Measurements from ENCODE around the gene GLRA3. TPM values are rescaled to one million over a fixed set of nuclear protein-coding genes. Genes with fewer than 3 reads are reported as not detected.

GLRA3 gene
- polyA plus RNA-seq, 1 donor from 2014 or later: 0.76 TPM

- no peak overlapping the region for H3K4me2 ChIP-seq (ENCODE audit: low read length)
- no peak overlapping the region for H3K4me3 ChIP-seq (ENCODE audit: low read length)
- no peak overlapping the region for H3K27ac ChIP-seq (ENCODE audit: low read length)
- H3K79me2 ChIP-seq (replicated peaks; ENCODE audit: insufficient read depth, low read length): no peaks in the 10 kb centered on the region
- no peak overlapping the region for H3K9ac ChIP-seq (ENCODE audit: low read length)
- H3K9me2 ChIP-seq (ENCODE audit: insufficient read depth, low read length): no peaks in the 10 kb centered on the region
- TF ChIP-seq POLR2AphosphoS5 (IDR thresholded peaks at IDR 0.05): no peak
- TF ChIP-seq CTCF (IDR thresholded peaks at IDR 0.05; ENCODE audit: poor library complexity, severe bottlenecking): no peak
- TF ChIP-seq EP300 (conservative IDR thresholded peaks at IDR 0.05; ENCODE audit: poor library complexity, severe bottlenecking): no peak
- TF ChIP-seq, protein P1, sequence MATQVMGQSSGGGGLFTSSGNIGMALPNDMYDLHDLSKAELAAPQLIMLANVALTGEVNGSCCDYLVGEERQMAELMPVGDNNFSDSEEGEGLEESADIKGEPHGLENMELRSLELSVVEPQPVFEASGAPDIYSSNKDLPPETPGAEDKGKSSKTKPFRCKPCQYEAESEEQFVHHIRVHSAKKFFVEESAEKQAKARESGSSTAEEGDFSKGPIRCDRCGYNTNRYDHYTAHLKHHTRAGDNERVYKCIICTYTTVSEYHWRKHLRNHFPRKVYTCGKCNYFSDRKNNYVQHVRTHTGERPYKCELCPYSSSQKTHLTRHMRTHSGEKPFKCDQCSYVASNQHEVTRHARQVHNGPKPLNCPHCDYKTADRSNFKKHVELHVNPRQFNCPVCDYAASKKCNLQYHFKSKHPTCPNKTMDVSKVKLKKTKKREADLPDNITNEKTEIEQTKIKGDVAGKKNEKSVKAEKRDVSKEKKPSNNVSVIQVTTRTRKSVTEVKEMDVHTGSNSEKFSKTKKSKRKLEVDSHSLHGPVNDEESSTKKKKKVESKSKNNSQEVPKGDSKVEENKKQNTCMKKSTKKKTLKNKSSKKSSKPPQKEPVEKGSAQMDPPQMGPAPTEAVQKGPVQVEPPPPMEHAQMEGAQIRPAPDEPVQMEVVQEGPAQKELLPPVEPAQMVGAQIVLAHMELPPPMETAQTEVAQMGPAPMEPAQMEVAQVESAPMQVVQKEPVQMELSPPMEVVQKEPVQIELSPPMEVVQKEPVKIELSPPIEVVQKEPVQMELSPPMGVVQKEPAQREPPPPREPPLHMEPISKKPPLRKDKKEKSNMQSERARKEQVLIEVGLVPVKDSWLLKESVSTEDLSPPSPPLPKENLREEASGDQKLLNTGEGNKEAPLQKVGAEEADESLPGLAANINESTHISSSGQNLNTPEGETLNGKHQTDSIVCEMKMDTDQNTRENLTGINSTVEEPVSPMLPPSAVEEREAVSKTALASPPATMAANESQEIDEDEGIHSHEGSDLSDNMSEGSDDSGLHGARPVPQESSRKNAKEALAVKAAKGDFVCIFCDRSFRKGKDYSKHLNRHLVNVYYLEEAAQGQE (IDR thresholded peaks at IDR 0.05; ENCODE audit: borderline replicate concordance): no peak
- no peaks in the 10 kb centered on the region for H3K9me3 ChIP-seq (ENCODE audit: low read length)
- H2AFZ ChIP-seq (ENCODE audit: low read depth, low read length): no peak overlapping the region
- H4K20me1 ChIP-seq (ENCODE audit: insufficient read depth): no peaks in the 10 kb centered on the region
- no peaks in the 10 kb centered on the region for H3K27me3 ChIP-seq (ENCODE audit: insufficient read depth, low read depth, low read length)
- no peaks in the 10 kb centered on the region for H3K36me3 ChIP-seq (ENCODE audit: insufficient read depth, low read length)
- no peaks in the 10 kb centered on the region for H3F3A ChIP-seq (ENCODE audit: insufficient read depth, low read length, poor library complexity, severe bottlenecking)
Observed at GRCh38 chr4:174867903-174868302, 38.9 kb upstream of the GLRA3 start.

GRCh38 chr4:174865418-174865985 lies 36.5 kb upstream of the GLRA3 start:
- Histone ChIP-seq H3K9ac (ENCODE audit: low read length) (no peak overlapping the region), H3K4me2 (ENCODE audit: low read length) (no peak overlapping the region), H2AFZ (ENCODE audit: low read depth, low read length) (no peak overlapping the region), H3F3A (ENCODE audit: insufficient read depth, low read length, poor library complexity, severe bottlenecking) (no peaks in the 10 kb centered on the region), H3K79me2 (replicated peaks; ENCODE audit: insufficient read depth, low read length) (no peaks in the 10 kb centered on the region), H3K9me2 (ENCODE audit: insufficient read depth, low read length) (no peaks in the 10 kb centered on the region), H3K36me3 (ENCODE audit: insufficient read depth, low read length) (no peaks in the 10 kb centered on the region), H3K4me3 (ENCODE audit: low read length) (no peak overlapping the region), H4K20me1 (ENCODE audit: insufficient read depth) (no peaks in the 10 kb centered on the region), H3K27me3 (ENCODE audit: insufficient read depth, low read depth, low read length) (no peaks in the 10 kb centered on the region), H3K27ac (ENCODE audit: low read length) (no peak overlapping the region), H3K9me3 (ENCODE audit: low read length) (no peaks in the 10 kb centered on the region)
- TF ChIP-seq POLR2AphosphoS5 (IDR thresholded peaks at IDR 0.05): no peak
- no peak for TF ChIP-seq CTCF (IDR thresholded peaks at IDR 0.05; ENCODE audit: poor library complexity, severe bottlenecking)
- TF ChIP-seq MXI1 (conservative IDR thresholded peaks at IDR 0.05; ENCODE audit: poor library complexity, severe bottlenecking): no peak
- no peak for TF ChIP-seq TAF1 (IDR thresholded peaks at IDR 0.05; ENCODE audit: low read depth)
- TF ChIP-seq EZH2 (IDR thresholded peaks at IDR 0.05; ENCODE audit: borderline replicate concordance, insufficient read depth, low read length, poor library complexity, severe bottlenecking): no peak
- TF ChIP-seq SMC3 (conservative IDR thresholded peaks at IDR 0.05; ENCODE audit: poor library complexity): no peak
- TF ChIP-seq RAD21 (conservative IDR thresholded peaks at IDR 0.05): no peak
- no peak for TF ChIP-seq EP300 (conservative IDR thresholded peaks at IDR 0.05; ENCODE audit: poor library complexity, severe bottlenecking)
- TF ChIP-seq, protein P1 (IDR thresholded peaks at IDR 0.05; ENCODE audit: borderline replicate concordance): no peak
